ENCODE data around the gene SLC25A27.
"Not testable (repeated sequence)": the region's sequence is repeated elsewhere in the genome, so short reads cannot be mapped to it uniquely, and the experiment has no call there.

The SLC25A27 gene

GRCh38 chr6:46652603-46653438 is at the start of gene SLC25A27, which contains the start of gene CYP39A1:
SLC25A27 (plus strand) TSS chr6:46652975; CDS start chr6:46653193, 218 bp downstream.
CYP39A1 (minus strand) TSS chr6:46652818; CDS start chr6:46652582, 236 bp downstream.
- peak; percentile 76 for DNase-seq

- no peak for DNase-seq
Measured at GRCh38 chr6:46605091-46605797, 47.5 kb upstream of the SLC25A27 start.

- DNase-seq: no peak
Measured at GRCh38 chr6:46606338-46606737, 46.4 kb upstream of the SLC25A27 start.

GRCh38 chr6:46610862-46611553 is 41.8 kb upstream of the SLC25A27 start:
- no peak for DNase-seq

- DNase-seq: no peak
Measured at GRCh38 chr6:46612645-46613044, 40.1 kb upstream of the SLC25A27 start.

GRCh38 chr6:46618726-46619125 is 34.0 kb upstream of the SLC25A27 start:
- no peak for DNase-seq

GRCh38 chr6:46626228-46626909 is 26.4 kb upstream of the SLC25A27 start:
- DNase-seq: peak; percentile 1

- DNase-seq: no peak
Measured at GRCh38 chr6:46626976-46627375, 25.8 kb upstream of the SLC25A27 start.

- DNase-seq: no peak
Measured at GRCh38 chr6:46628498-46628897, 24.3 kb upstream of the SLC25A27 start.

GRCh38 chr6:46628976-46629375 is 23.8 kb upstream of the SLC25A27 start:
- DNase-seq: no peak

- DNase-seq: no peak
Measured at GRCh38 chr6:46629691-46630090, 23.1 kb upstream of the SLC25A27 start.

GRCh38 chr6:46632053-46632452 is 20.7 kb upstream of the SLC25A27 start:
- DNase-seq: no peak

GRCh38 chr6:46635462-46635861 is 17.3 kb upstream of the SLC25A27 start:
- DNase-seq: no peak

GRCh38 chr6:46637145-46637544 is 15.6 kb upstream of the SLC25A27 start:
- DNase-seq: no peak

GRCh38 chr6:46637933-46638332 is 14.8 kb upstream of the SLC25A27 start:
- no peak for DNase-seq

- no peak for DNase-seq
Measured at GRCh38 chr6:46638650-46639049, 14.1 kb upstream of the SLC25A27 start.

GRCh38 chr6:46642928-46643751 is 9.6 kb upstream of the SLC25A27 start:
- DNase-seq: no peak

- DNase-seq: no peak
Measured at GRCh38 chr6:46645265-46645664, 7.5 kb upstream of the SLC25A27 start.

- not testable (repeated sequence) for DNase-seq
Measured at GRCh38 chr6:46648108-46648507, 4.7 kb upstream of the SLC25A27 start.

GRCh38 chr6:46648869-46649492 is 3.8 kb upstream of the SLC25A27 start:
- no peak for DNase-seq

- no peak for DNase-seq
Measured at GRCh38 chr6:46651006-46651405, 1.8 kb upstream of the SLC25A27 start.
